RPMI7951 (cell line): ENCODE measurements around the gene C17orf67. TPM values are rescaled to one million over a fixed set of nuclear protein-coding genes. Genes with fewer than 3 reads are reported as not detected.

Source experiments
- DNase-seq: peaks from one replicate; pipeline ENCODE4 v3.0.0-alpha.2; 2012; ENCODE audit warnings: low read depth
- total RNA-seq: library from RNA; depleted of rRNA; stranded (reverse); fragments of >200 nt; shearing (Covaris generic); gene quantifications from 2 replicates; pipeline ENCODE4 v1.2.3, GENCODE V29; 2014

C17orf67 gene
- total RNA-seq, 1 experiment from 2014 or later: 0.12 TPM

GRCh38 chr17:56808503-56808902 is 25.2 kb downstream of the C17orf67 start:
- DNase-seq: no peak

GRCh38 chr17:56807723-56808122 is 26.0 kb downstream of the C17orf67 start:
- DNase-seq: no peak

GRCh38 chr17:56806949-56807348 is 26.8 kb downstream of the C17orf67 start:
- DNase-seq: no peak

- no peak for DNase-seq
These were observed 29.3 kb downstream of the C17orf67 start for GRCh38 chr17:56804454-56804853.

GRCh38 chr17:56803071-56803470 is 30.6 kb downstream of the C17orf67 start:
- no peak for DNase-seq

GRCh38 chr17:56801459-56802178 is 32.1 kb downstream of the C17orf67 start:
- DNase-seq: no peak

- DNase-seq: peak; percentile 44
These were observed 34.8 kb downstream of the C17orf67 start for GRCh38 chr17:56798916-56799315.

- DNase-seq: no peak
These were observed 37.2 kb downstream of the C17orf67 start for GRCh38 chr17:56796536-56796935.

GRCh38 chr17:56795221-56795865 is 38.4 kb downstream of the C17orf67 start:
- DNase-seq: no peak

GRCh38 chr17:56793957-56794356 is 39.8 kb downstream of the C17orf67 start:
- no peak for DNase-seq

GRCh38 chr17:56793531-56793930 is 40.2 kb downstream of the C17orf67 start:
- DNase-seq: no peak

GRCh38 chr17:56792267-56792666 is 41.5 kb downstream of the C17orf67 start:
- DNase-seq: no peak

- peak; percentile 90 for DNase-seq
These were observed 46.7 kb downstream of the C17orf67 start for GRCh38 chr17:56786989-56787482.

- DNase-seq: no peak
These were observed 47.6 kb downstream of the C17orf67 start for GRCh38 chr17:56785997-56786680.

GRCh38 chr17:56785405-56785804 is 48.3 kb downstream of the C17orf67 start:
- peak; percentile 42 for DNase-seq

- DNase-seq: no peak
These were observed 51.4 kb downstream of the C17orf67 start for GRCh38 chr17:56782338-56782737.

- DNase-seq: no peak
These were observed 51.8 kb downstream of the C17orf67 start for GRCh38 chr17:56781906-56782305.

- peak; percentile 52 for DNase-seq
These were observed 53.6 kb downstream of the C17orf67 start for GRCh38 chr17:56779898-56780777.

GRCh38 chr17:56779322-56779721 is 54.4 kb downstream of the C17orf67 start:
- DNase-seq: no peak

GRCh38 chr17:56778898-56779297 is 54.8 kb downstream of the C17orf67 start:
- no peak for DNase-seq

- peak; percentile 22 for DNase-seq
These were observed 55.9 kb downstream of the C17orf67 start for GRCh38 chr17:56777859-56778258.

GRCh38 chr17:56774650-56775049 is 59.1 kb downstream of the C17orf67 start:
- DNase-seq: no peak
